Stimulated activated CD8-positive, alpha-beta memory T cell treated with anti-CD3 and anti-CD28 coated beads, Interleukin-2, amount 100 ng/mL, for 48 hours (primary cell): ENCODE results near the gene ZNF224.

Experiments
- DNase-seq, 2 donors: peaks; one replicate each; pipeline ENCODE4 v3.0.0-alpha.2; 2020; ENCODE audit warnings: low read depth in 2 of 2

Gene ZNF224

DNA sequence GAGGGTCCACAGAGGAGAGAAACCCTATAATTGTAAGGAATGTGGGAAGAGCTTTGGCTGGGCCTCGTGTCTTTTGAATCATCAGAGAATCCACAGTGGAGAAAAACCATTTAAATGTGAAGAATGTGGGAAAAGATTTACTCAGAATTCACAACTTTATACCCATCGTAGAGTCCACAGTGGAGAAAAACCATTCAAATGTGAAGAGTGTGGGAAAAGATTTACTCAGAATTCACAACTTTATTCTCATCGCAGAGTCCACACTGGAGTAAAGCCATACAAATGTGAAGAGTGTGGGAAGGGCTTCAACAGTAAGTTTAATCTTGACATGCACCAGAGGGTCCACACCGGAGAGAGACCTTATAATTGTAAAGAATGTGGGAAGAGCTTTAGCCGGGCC lies 37.8 kb downstream of the ZNF224 start:
- DNase-seq = no peak

DNA sequence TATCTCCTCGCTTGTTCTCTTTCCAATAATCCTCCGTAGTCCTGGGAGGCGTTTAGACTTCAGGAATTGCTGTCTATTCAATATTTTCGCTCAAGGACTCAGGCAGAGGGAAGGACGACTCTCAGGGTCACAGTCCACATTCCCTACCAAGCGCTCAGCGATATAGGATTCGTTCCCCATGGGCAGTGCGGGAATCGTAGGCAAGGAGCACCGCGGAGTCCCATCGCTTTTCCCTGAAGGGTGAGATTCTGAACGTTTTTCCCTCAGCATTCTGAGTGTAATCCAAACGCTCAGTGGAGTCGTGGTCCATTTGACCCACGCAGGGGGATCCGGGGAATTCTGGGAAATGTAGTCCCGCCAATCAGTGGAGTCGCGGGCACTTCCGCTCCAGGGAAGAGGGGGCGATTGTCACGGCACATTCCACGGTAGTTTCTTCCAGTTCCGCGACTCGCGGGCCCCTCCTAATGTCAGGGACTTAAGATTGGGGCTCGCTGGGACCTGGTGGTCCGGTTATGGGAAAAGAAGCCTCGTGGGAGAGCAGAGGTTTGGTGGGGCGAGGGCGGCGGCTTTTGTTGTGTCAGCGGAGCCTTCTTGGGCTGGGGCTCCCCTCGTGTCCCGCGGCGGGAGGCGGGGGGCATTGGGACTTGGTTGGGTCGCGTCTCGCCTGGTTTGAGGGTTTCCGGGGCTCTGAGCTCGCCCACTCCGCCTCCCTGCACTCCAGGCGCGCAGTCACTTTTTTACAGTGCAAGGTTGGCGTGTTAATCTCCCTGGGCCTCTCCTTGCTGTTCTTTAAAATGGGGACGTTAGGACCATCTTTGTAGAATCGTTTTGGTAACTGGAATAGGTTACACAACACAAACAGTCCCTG lies 47.3 kb downstream of the ZNF224 start, which contains the start of gene ZNF234:
ZNF234 (plus strand) TSS at position 364 of the 868 bp plus-strand sequence. CDS start 3,079 bp downstream, outside the sequence.
- DNase-seq = peak; percentile 36 to 51

DNA sequence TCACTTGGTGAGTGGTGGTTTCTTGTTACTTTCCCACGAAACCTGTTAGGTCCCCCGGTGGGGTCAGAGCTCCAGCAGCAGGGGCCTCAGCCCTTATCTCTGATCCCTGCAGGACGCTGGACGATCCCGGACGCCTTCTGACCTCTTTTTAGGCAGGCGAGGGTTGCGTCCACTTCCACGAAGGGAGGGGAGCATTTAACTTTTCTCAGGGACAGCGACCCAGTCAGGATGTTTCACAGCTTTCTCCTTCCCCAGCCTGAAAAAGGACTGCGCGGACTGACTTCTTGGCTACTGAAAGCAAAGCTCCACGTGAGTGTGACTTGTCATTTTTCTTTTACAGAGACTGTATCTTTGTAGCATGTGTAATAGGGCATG lies 47.9 kb downstream of the ZNF224 start:
- DNase-seq = no peak

DNA sequence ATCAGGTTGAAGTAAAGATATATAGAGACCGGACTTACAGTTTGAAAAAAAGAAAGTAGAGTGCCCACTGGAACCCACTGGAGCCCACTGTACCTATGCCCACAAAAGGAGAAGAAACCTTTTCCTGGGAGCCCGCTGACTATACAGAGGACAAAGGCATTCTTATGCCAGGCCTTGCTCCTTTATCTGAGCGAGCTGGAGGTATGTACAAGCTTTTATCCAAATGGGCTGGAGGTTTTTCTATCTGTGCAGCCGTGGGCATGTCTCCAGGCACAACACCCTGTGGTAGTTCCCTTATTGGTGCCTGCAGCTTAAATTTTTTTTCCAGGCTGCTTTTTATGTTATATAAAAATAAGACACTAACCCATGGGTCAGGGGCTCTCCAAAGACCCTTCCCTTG lies 55.6 kb downstream of the ZNF224 start:
- DNase-seq = no peak

DNA sequence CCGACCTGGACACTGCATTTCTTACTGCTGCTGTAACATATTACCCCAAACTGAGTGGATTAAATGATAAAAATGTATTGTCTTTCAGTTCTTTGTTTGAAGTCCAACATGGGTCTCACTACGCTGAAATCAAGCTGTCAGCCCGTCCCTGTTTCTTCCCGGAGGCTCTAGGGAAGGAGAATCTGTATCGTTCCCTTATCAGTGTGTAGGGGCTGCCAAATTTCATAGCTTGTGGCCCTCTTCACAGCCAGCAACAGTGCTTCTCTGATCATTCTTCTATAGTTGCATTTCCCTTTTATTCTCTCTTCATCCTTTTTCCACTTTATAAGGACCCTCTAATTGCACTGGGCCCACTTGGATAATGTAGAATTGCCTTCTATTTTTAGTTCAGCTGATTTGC lies 57.3 kb downstream of the ZNF224 start:
- no peak for DNase-seq

DNA sequence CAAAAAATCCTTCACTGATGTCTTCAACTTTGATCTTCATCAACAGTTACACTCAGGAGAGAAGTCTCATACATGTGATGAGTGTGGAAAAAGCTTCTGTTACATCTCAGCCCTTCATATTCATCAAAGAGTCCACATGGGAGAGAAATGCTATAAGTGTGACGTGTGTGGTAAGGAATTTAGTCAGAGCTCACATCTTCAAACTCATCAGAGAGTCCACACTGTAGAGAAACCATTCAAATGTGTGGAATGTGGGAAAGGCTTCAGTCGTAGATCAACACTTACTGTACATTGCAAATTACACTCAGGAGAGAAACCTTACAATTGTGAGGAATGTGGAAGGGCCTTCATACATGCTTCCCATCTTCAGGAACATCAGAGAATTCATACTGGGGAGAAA lies 62.3 kb downstream of the ZNF224 start:
- no peak for DNase-seq
